Ovary (tissue), 9 donors: ENCODE data around the gene ACE2. TPM values are rescaled to one million over a fixed set of nuclear protein-coding genes. Genes with fewer than 3 reads are reported as not detected.

Experiments
- DNase-seq, 5 donors: peaks; one replicate each; pipeline ENCODE4 v3.0.0-alpha.2; 2019 to 2020
- H3K27ac ChIP-seq, 2 donors: fragments of 200-600 bp; one replicate each; pipeline versions ENCODE4 v1.5.1 to v1.8.0; 2019 to 2022
- H3K27me3 ChIP-seq: fragments of 200-600 bp; one replicate; pipeline ENCODE4 v1.8.0; 2022
- H3K36me3 ChIP-seq: fragments of 200-600 bp; sonication (generic); one replicate; pipeline ENCODE4 v1.5.1; 2019
- H3K4me1 ChIP-seq: one replicate; pipeline ENCODE4 v1.8.1; 2013; ENCODE audit warnings: mild to moderate bottlenecking, moderate library complexity; ENCODE audit not compliant: insufficient read depth
- H3K4me3 ChIP-seq: fragments of 200-600 bp; sonication (generic); one replicate; pipeline ENCODE4 v1.5.1; 2017
- H3K9me3 ChIP-seq, 2 donors: fragments of 200-600 bp in 1 of 2; sonication (generic) in 1 of 2; one replicate each; pipeline versions ENCODE4 v1.5.1 to v1.8.1; 2013 to 2019; ENCODE audit warnings: mild to moderate bottlenecking in 1 of 2, moderate library complexity in 1 of 2
- CTCF ChIP-seq, 3 donors: fragments of 450-650 bp in 2 of 3; fragments of 200-600 bp in 1 of 3; IDR thresholded peaks; one replicate each; pipeline versions ENCODE4 v1.5.1 to v1.8.0; 2016 to 2022; ENCODE audit warnings: antibody characterized with exemption in 3 of 3, mild to moderate bottlenecking in 1 of 3
- EP300 ChIP-seq: sonication (generic); formaldehyde crosslinking; IDR thresholded peaks from one replicate; pipeline ENCODE4 v1.6.1; 2017; ENCODE audit warnings: antibody characterized with exemption
- POLR2A ChIP-seq: fragments of 450-650 bp; IDR thresholded peaks from one replicate; pipeline ENCODE4 v1.6.1; 2017; ENCODE audit warnings: antibody characterized with exemption, mild to moderate bottlenecking, moderate library complexity
- WGBS, 3 donors: extraction: QIAGEN DNeasy Blood & Tissue Kit in 1 of 3; methylation state at CpG; one replicate each; pipeline versions ENCODE4 v1.1.5 to v1.1.7; 2013 to 2017; 5-methylcytosine and 5-hydroxymethylcytosine counted together
- intact Hi-C, 4 donors: fragments of 100-400 bp; cut with DNase I; formaldehyde crosslinking; loops; one replicate each; pipeline versions ENCODE4 v1.11.0 to v1.15.1; 2022 to 2023
- polyA plus RNA-seq, 2 donors: library from polyadenylated mRNA; stranded (reverse); fragments of 200-250 nt in 1 of 2; fragments of 350-450 nt in 1 of 2; fragmentation: Illumina TruSeq in 1 of 2; extraction: RNeasy Lipid Tissue Mini Kit (QIAGEN cat#74804) in 1 of 2; gene quantifications; one replicate each; pipeline ENCODE4 v1.2.3, GENCODE V29; 2013 to 2014
- total RNA-seq, 7 donors: library from RNA; depleted of rRNA in 2 of 7; stranded (reverse); fragments of >200 nt in 2 of 7; fragmentation: NEBNext Ultra II Directional in 3 of 7; extraction: Animal tissue kit (Norgen Biotek cat#: 25700) in 3 of 7; gene quantifications; one replicate each; pipeline versions ENCODE4 v1.1.0 to v1.2.4, GENCODE V29; 2016 to 2023
- donor health status: DM: no; HTN: no; CAD: no; lungs with moderate emphysema.
- donor health status: DM: no; HTN: no; CAD: no.
- donor health status: Bipolar disorder and iron deficiency.
- donor health status: DM: yes; HTN: yes; CAD: no.
- donor health status: DM: no; HTN: no; CAD: no.
- donor health status: DM: yes; HTN: yes; CAD: no.

The ACE2 gene
- total and polyA plus RNA-seq, 9 donors = 0.37 to 20.8 (median 2.3) TPM

- DNase-seq = no peak
- Histone ChIP-seq H3K4me1 (no peaks in the 10 kb centered on the region), H3K27me3 (no peaks in the 10 kb centered on the region), H3K27ac (no peak overlapping the region), H3K4me3 (no peak overlapping the region), H3K9me3 (no peaks in the 10 kb centered on the region), H3K36me3 (no peaks in the 10 kb centered on the region)
- TF ChIP-seq EP300 = no peak
- TF ChIP-seq POLR2A = no peak
- no peak for TF ChIP-seq CTCF (IDR thresholded peaks at IDR 0.05)
- intact Hi-C loops = no loop called here
- 66 to 75% (median 67%) methylated on average over 4 of the region's 4 CpGs for WGBS, 3 donors
These were observed 88.3 kb downstream of the ACE2 start for GRCh38 chrX:15512401-15512965.

GRCh38 chrX:15511563-15511962 is 89.2 kb downstream of the ACE2 start:
- H3K36me3 ChIP-seq = no peaks in the 10 kb centered on the region
- H3K4me1 ChIP-seq = no peaks in the 10 kb centered on the region
- intact Hi-C loops = no loop called here
- no peak overlapping the region for H3K4me3 ChIP-seq
- no peak overlapping the region for H3K27ac ChIP-seq
- no peaks in the 10 kb centered on the region for H3K27me3 ChIP-seq
- H3K9me3 ChIP-seq = no peaks in the 10 kb centered on the region
- DNase-seq = no peak
- TF ChIP-seq CTCF (IDR thresholded peaks at IDR 0.05) (no peak), EP300 (no peak), POLR2A (no peak)
- 19 to 27% (median 27%) methylated on average over 1 of the region's 1 CpG for WGBS, 3 donors

Other genes with a start within 250 kb of the ACE2 start
- gene VEGFD, start 216.5 kb downstream of the ACE2 start, total RNA-seq = 1 to 10 TPM in 4 of 7 donors, under 1 TPM in 3; 0.57 to 5.5 (median 1.2) TPM
- 1 to 10 TPM; 2.5 to 5.4 TPM for gene VEGFD, start 216.5 kb downstream of the ACE2 start, polyA plus RNA-seq
- 10 to 100 TPM in 6 of 7 donors, 1 to 10 TPM in 1; 8.2 to 23.7 (median 12.5) TPM for gene PIR, start 107.6 kb downstream of the ACE2 start, total RNA-seq
- gene PIR, start 107.6 kb downstream of the ACE2 start, polyA plus RNA-seq = 10 to 100 TPM; 17.9 to 23.7 TPM
- gene BMX, start 100.2 kb downstream of the ACE2 start, total RNA-seq = 1 to 10 TPM in 6 of 7 donors, under 1 TPM in 1; 0.50 to 1.7 (median 1.1) TPM
- gene BMX, start 100.2 kb downstream of the ACE2 start, polyA plus RNA-seq = 1 to 10 TPM; 1.5 to 3.9 TPM
- 1 to 10 TPM in 5 of 7 donors, under 1 TPM in 2; 0.23 to 1.9 (median 1.2) TPM for gene CLTRN, start 63.8 kb upstream of the ACE2 start, total RNA-seq
- 1 to 10 TPM; 1.7 to 2.9 TPM for gene CLTRN, start 63.8 kb upstream of the ACE2 start, polyA plus RNA-seq
- 10 to 100 TPM; 11.8 to 39.5 (median 26.9) TPM for gene CA5B, start 137.3 kb upstream of the ACE2 start, total RNA-seq
- gene CA5B, start 137.3 kb upstream of the ACE2 start, polyA plus RNA-seq = 10 to 100 TPM in 1 of 2 donors, 1 to 10 TPM in 1; 6.5 to 24.1 TPM
- gene ZRSR2, start 189.5 kb upstream of the ACE2 start, total RNA-seq = 10 to 100 TPM in 5 of 7 donors, 1 to 10 TPM in 2; 4.4 to 12.7 (median 10.7) TPM
- 10 to 100 TPM; 23.1 to 37.6 TPM for gene ZRSR2, start 189.5 kb upstream of the ACE2 start, polyA plus RNA-seq